HL-60/S4 treated with retinoic acid at 250 ng/mL for 4 days and 3 days (cell line): ENCODE measurements around the gene SLC6A3.
"Not testable (repeated sequence)": the region's sequence is repeated elsewhere in the genome, so short reads cannot be mapped to it uniquely, and the experiment has no call there.

Experiments
- in situ Hi-C: fragments of 300-500 bp; cut with MboI; formaldehyde crosslinking; loops from 2 replicates; pipeline ENCODE4 v1.7.0; 2022; ENCODE audit warnings: low sequenced_read_pairs

The SLC6A3 gene

GRCh38 chr5:1375871-1376810, 69.1 kb downstream of the SLC6A3 start:
- in situ Hi-C loops: no loop called here

- in situ Hi-C loops: no loop called here
These were observed 70.6 kb downstream of the SLC6A3 start for GRCh38 chr5:1374679-1375055.

GRCh38 chr5:1374030-1374678, 71.1 kb downstream of the SLC6A3 start:
- in situ Hi-C loops: no loop called here

- in situ Hi-C loops: not testable (repeated sequence)
These were observed 73.3 kb downstream of the SLC6A3 start for GRCh38 chr5:1371972-1372342.

GRCh38 chr5:1371218-1371971, 73.8 kb downstream of the SLC6A3 start:
- in situ Hi-C loops: no loop called here

GRCh38 chr5:1370006-1370405, 75.2 kb downstream of the SLC6A3 start:
- in situ Hi-C loops: no loop called here

GRCh38 chr5:1368756-1369155, 76.5 kb downstream of the SLC6A3 start:
- in situ Hi-C loops: no loop called here

GRCh38 chr5:1368236-1368635, 77.0 kb downstream of the SLC6A3 start:
- in situ Hi-C loops: no loop called here

GRCh38 chr5:1367149-1367548, 78.1 kb downstream of the SLC6A3 start:
- in situ Hi-C loops: no loop called here

- in situ Hi-C loops: no loop called here
These were observed 78.7 kb downstream of the SLC6A3 start for GRCh38 chr5:1366514-1366913.

GRCh38 chr5:1364211-1364610, 81.0 kb downstream of the SLC6A3 start:
- in situ Hi-C loops: no loop called here

GRCh38 chr5:1363581-1363980, 81.7 kb downstream of the SLC6A3 start:
- in situ Hi-C loops: no loop called here

GRCh38 chr5:1363160-1363559, 82.1 kb downstream of the SLC6A3 start:
- in situ Hi-C loops: no loop called here

- in situ Hi-C loops: no loop called here
These were observed 82.8 kb downstream of the SLC6A3 start for GRCh38 chr5:1362242-1363015.

GRCh38 chr5:1360861-1361260, 84.4 kb downstream of the SLC6A3 start:
- in situ Hi-C loops: no loop called here

- in situ Hi-C loops: not testable (repeated sequence)
These were observed 84.9 kb downstream of the SLC6A3 start for GRCh38 chr5:1360367-1360766.

- in situ Hi-C loops: no loop called here
These were observed 85.5 kb downstream of the SLC6A3 start for GRCh38 chr5:1359713-1360112.

- in situ Hi-C loops: no loop called here
These were observed 86.1 kb downstream of the SLC6A3 start for GRCh38 chr5:1359031-1359645.

GRCh38 chr5:1358726-1359025, 86.6 kb downstream of the SLC6A3 start:
- in situ Hi-C loops: no loop called here

- in situ Hi-C loops: no loop called here
These were observed 87.1 kb downstream of the SLC6A3 start for GRCh38 chr5:1357946-1358725.
